Globus pallidus (tissue), 1 donor: Measurements from ENCODE around the gene NPAS3.

Experiments
- DNase-seq: peaks from one replicate; pipeline ENCODE4 v3.0.0-alpha.2; 2015; ENCODE audit warnings: low spot score

The NPAS3 gene

DNA sequence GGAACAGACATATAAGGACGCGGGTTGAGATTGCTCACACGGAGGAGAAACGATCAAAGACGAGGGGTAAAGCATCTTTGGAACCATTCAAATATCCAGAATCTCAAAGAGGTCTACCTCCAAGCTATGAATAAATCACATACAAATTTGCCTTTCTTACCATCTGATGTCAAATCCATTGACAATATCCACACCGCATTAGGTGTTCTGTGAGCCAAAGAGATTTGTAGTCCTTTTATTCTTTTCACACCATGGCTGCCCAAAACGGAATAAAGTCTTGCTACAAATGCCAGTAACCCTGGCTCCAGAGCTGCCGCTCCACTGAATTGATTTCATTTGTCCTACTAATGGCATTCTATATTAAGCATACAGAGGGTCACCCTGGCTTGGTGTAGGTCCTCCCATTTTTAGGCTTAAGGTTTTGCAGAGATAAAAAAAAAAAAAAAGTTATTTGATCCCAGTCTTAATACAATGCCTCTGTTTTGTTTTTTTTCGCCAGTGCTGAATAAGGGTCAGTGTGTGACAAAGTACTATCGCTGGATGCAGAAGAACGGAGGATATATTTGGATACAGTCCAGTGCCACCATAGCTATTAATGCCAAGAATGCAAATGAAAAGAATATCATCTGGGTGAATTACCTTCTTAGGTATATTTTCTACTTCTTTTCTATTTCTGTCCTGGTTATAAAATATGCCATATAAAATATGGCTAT, 854.9 kb downstream of the NPAS3 start:
- DNase-seq, result peak; percentile 59

DNA sequence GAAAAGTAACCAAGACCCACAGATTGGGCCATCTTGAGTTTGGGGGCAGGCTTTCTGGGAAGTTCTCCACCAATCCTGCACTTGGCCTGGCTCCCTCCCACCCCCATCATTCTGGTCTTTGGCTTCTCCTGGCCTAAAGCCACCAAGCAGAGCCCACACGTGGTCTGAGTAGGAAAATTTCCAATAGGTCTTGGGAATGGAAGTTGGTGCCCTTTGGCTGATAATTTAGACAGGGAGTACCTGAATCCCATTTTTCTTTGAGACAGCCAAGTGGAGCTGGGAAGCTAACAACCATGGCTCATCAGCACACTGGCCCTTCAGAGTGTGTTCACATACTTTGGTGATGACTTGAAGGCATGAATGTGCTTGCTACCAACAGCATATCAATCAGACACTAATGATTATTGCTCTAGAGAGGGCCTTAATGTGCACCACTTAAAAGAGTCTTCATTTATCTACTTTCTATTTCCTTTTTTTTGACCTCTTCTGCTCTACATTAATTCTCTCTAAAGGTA, 856.2 kb downstream of the NPAS3 start:
- no peak for DNase-seq

DNA sequence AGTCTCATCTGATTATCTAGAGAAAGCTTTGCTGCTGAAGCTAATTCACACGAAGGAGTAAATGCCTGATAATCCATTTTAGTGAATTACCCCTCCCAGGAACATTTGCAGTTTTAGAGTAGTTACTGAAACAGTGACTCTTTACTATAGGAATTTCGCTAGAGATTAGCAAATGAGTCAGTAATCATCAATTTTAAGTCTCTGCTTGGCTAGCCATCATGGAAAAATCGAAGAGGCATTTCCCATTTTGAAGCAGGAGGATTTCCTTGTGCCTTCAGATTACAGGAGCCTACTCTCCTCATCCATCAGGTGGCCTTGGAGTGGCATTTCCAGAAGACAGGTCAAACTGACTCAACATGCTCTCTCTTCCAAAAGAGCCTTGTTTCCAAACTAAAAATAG, 857.7 kb downstream of the NPAS3 start:
- no peak for DNase-seq

DNA sequence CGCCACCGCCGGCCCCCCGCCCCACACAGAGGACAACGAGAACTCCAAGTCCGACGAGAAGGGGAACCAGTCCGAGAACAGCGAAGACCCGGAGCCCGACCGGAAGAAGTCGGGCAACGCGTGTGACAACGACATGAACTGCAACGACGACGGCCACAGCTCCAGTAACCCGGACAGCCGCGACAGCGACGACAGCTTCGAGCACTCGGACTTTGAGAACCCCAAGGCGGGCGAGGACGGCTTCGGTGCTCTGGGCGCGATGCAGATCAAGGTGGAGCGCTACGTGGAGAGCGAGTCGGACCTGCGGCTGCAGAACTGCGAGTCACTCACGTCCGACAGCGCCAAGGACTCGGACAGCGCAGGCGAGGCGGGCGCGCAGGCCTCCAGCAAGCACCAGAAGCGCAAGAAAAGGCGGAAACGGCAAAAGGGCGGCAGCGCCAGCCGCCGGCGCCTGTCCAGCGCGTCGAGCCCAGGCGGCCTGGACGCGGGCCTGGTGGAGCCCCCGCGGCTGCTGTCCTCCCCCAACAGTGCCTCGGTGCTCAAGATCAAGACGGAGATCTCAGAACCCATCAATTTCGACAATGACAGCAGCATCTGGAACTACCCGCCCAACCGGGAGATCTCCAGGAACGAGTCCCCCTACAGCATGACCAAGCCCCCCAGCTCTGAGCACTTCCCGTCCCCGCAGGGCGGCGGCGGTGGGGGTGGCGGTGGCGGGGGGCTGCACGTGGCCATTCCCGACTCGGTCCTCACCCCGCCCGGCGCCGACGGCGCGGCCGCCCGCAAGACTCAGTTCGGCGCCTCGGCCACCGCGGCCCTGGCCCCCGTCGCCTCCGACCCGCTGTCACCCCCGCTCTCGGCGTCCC, 861.3 kb downstream of the NPAS3 start:
- DNase-seq, result no peak

DNA sequence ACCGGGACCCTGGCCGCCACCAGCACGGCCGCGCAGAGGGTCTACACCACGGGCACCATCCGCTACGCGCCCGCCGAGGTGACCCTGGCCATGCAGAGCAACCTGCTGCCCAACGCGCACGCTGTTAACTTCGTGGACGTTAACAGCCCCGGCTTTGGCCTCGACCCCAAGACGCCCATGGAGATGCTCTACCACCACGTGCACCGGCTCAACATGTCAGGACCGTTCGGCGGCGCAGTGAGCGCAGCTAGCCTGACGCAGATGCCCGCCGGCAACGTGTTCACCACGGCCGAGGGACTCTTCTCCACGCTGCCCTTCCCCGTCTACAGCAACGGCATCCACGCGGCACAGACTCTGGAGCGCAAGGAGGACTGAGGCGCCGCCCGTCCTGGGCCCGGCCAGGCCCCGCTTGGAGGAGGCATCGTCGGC, 862.1 kb downstream of the NPAS3 start:
- no peak for DNase-seq

DNA sequence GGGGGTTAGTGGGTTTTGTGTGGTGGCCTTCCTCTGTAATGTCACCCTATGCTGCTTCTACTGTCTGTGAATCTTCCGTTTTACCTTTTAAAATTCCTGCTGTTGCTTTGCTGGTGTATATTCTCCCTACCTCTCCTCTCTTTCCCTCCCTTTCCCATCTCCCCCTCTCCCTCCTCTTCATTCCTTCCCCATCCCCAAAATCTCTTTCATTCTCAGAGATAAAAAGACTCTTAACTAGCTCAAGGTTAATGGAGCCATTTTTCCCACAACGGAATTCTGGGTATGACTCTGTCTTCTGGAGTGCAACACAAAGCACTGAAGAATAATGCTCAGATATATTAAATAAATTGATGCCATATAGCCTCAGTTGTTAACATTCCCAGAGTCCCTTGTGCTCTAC, 864.1 kb downstream of the NPAS3 start:
- no peak for DNase-seq

DNA sequence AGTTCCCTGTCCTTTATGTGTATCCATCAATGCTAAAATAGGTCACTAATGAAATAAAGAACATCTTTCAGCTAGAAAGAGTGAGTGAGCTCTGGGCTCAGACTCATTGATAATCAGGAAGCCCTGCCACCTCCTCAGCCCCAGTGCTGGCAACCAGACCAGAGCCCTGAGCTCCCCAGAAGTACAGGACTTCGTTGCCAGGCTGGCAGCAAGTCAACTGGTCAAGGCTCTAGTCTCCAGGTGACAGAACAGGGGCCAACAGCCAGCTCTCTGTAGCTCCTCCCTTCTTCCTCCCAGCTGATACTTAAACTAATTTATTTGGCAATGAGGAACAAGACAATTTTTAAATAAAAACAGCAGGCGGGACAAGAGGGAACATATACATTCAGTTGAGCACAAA, 866.9 kb downstream of the NPAS3 start:
- peak; percentile 48 for DNase-seq

DNA sequence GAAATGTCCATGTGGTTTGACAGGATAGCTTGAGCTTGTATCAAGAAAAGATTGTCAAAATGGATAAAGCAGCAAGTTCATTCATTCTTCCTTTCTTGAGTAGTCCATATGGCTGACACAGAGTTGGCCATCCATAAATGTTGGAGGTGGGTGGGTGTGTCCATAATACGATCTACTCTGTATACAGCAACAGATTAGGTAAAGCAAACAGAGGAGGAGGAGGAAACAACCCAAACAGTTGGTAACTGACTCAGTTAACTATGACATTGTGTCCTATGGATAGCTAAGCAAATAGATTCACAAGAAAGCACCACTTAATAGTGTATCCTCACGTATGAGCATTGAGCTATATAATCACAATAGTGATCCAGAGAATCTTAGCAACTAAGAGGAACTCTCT, 868.2 kb downstream of the NPAS3 start:
- DNase-seq, result no peak

DNA sequence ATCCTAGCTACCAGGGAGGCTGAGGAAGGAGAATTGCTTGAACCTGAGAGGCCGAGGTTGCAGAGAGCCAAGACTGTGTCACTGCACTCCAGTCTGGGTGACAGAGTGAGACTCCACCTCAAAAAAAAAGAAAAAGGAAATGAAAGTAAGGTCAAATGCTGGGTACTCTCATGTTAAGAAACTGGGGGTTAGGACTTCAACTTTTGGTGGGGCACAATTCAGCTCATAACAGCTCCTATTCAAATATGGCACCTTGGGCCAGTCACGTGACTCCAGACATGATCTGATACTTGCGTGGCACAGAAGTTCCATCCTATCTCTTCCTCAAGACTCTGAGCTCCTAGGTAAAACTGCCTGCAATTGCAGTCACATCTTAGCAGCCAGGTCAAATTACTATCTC, 869.5 kb downstream of the NPAS3 start:
- no peak for DNase-seq

DNA sequence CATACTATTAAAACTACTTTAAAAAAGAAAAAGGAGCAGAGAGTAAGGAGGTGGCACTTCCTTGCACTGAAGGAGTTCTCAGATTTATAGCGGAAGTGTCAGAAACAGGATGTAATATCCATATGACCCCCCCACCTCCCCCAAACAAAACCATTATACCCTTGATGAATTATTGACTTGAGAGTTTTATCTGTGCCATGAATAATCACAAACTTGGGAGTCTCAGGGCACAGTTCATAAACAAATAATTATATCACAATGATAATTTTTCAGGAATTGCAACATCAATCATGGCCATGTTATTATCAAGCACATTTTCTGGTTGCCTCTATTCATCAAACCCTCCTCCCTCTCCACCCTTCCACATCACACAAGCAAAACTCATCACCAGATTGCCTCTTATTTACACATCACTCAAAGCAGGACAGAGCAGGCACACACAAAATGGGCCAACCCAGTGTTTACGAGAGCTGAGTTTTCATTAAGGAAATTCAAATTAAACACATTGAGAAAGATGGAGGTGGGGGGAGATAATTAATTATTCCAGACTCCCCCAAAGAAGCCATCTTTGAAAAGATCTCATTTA, 870.8 kb downstream of the NPAS3 start:
- no peak for DNase-seq

DNA sequence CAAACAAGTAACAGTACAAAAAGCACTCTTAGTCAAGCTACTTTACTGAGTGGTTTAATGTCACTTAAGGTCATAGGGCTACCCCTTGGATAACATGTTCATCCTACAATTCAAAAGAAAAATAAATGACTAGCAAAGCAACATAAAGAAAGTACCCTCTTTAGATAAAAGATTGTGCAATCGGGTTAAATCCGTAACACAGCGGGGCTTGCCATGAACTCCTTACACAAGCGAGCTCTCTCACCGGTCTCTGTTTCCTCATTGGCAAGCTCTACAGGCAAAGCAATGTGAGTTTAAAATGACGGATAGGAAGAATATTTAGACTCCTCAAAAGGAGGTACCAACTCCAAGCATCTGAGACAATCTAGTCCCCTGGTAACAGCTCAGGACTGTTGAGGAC, 871.6 kb downstream of the NPAS3 start:
- DNase-seq, result no peak

DNA sequence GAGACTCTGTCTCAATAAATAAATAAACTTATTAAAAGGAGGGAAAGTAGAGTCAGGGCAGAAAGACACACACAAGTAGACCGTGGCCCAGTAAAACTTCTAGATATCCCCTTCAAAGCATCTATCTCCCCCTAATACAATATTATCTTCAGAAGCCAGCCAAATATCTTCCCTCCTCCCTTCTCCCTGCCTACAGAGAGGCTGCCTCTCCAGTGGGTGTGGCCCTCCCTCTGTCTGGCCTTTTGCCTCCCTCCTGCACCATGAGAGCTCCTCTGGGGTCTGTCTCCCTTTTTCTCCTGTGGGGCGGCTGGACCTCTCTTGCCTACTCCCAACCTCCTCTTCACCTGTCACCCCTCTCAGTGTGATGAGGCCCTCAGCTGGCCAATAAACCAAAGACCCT, 873.0 kb downstream of the NPAS3 start:
- DNase-seq, result no peak

DNA sequence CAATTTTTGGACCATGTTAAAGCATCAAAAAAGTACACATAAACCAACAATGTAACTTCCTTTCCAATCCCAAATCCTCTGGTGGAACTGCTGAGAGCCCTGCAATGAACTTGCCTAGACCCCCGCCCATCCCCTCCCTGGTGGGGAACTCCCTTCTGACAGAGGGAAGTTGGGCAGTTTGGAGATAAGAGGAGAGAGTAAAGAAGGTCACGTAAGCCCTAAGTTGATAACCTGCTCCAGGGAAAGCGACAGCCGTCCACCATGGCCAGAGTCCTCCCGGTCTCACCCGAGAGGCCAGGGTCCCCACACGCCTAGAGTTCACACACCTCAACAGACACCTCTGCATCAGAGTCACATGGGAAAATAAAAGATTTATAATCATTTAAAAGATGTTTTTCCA, 873.5 kb downstream of the NPAS3 start:
- DNase-seq, result no peak

DNA sequence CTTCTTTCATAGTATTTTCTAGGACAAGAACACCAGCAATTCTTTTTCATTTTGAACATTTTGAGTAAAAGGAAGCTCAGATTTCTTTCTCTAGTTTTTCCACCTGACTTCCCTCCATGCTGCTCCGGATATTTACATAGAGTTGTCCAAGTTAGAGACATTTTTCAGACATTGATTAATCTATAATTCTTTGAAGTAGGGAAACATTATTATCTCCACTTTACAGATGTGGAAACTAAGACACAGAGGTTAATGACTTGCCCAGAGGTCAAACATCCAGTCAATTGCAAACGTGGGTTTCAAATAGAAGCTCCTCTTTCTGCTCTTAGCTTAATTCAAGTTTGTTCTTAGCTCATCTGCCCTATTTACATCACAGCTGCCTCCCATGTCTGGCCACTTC, 873.9 kb downstream of the NPAS3 start:
- DNase-seq, result no peak

DNA sequence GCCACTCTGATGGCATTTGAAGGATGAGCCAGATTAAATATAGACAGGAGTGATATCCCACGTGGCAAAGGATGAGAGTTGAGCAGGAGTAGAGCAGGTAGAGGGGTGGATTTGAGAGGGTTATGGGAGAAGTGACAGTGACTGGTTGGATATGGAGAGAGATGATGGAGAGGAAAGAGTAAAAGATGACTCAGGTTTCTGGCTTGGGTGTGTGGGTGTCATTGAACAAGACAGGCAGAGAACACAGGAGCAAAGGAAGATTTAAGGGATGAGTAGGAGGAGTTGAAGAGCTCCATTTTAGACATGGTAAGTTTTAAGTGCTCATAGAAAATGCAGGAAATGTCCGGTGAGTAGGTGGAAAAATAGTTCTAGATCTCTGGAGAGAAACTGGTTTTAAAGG, 875.3 kb downstream of the NPAS3 start:
- no peak for DNase-seq

DNA sequence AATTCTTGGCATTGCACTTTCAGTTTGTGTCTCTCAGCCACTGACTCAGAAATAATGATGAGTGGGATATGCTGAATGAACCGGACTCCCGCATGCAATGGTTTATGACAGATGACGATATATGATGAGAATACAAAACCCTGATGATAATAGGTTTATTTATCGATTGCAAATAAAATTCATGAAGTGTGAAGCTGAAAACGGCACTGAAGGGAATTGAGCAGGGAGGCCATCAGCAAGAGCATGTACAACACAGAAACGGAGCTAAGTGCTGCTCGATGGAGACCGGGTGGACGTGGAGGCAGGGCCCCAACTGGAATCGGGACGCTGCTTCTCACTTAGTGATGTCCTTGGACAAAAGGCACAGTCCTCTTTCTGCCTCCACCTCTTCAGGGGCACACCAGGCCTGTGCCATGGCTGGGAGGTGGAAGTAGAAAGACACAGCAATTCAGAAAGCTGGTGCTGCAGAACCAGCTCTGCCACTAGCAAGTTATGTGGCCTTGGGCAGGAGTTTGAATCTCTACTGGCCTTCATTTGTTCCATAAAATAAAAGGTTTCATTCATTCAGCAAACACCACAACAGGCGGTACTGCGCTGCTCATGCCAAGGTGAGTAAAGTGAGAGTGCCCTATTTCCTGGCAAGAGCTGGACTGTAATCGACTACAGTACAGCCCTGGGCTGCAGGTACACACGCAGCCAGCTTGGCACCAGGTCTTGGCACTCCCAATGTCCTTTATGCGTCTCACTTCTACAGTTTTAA, 895.2 kb downstream of the NPAS3 start:
- no peak for DNase-seq

DNA sequence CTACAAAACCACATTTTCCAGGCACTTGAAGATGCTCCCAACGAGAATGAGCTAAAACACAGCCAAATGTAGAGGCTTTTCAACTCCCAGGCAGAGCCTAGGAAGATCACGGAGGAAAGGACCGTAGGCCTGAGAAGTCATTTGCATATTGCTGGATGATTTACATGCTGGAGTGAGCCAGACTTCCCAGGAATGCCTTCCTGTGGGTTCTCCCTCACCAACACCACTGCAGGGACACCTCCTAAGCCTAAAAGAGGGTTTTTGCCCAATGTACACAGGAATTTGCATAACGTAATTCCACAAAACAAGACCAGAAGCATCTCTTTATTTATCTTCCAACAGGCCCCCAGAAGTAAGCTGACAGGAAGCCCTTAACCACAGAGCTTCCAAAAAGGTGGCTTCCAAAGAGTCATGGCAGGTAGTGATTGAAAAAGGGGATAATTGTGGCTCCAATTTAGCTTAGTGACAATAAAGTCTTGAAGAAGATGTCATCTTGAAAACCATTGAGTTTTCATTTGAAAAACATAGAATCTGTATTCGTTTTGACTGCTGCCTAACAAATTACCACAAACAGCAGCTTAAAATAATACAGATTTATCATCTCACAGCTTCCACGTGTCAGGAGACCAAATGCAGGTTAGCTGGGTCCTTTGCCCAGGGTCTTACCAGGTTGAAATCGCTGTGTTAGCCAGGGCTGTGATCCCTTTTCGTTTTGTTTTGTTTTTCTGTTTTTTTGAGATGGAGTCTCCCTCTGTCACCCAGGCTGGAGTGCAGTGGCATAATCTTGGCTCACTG, 896.0 kb downstream of the NPAS3 start:
- DNase-seq, result no peak

DNA sequence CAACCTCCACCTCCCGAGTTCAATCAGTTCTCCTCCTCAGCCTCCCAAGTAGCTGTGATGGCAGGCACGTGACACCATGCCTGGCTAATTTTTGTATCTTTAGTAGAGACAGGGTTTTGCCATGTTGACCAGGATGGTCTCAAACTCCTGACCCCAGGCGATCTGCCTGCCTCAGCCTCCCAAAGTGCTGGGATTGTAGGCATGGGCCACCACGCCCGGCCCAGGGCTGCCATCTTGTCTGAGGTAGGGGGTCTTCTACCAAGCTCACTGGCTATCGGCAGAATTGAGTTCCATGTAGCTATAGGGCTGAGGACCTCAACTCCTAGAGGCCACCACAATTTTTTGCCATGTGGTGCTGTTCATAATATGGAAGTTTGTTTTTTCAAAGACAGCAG, 896.6 kb downstream of the NPAS3 start:
- DNase-seq, result no peak

DNA sequence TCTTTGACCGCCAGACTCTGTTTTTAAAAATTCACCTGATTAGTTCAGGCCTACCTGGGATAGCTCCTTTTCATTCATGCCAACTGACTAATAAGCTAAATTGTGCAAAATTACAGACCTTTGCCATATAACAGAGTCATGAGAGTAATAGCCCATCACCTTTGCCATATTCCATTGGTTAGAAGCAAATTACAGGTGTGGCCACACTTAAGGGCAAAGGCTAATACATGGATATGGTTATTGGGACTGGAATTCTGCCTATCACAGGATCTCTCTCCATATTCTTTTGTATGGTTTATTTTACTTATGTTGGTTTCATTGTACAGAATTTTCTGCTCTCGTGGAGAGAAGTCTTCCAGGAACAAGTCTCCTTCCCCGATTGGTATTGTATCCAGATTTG, 897.0 kb downstream of the NPAS3 start:
- no peak for DNase-seq

DNA sequence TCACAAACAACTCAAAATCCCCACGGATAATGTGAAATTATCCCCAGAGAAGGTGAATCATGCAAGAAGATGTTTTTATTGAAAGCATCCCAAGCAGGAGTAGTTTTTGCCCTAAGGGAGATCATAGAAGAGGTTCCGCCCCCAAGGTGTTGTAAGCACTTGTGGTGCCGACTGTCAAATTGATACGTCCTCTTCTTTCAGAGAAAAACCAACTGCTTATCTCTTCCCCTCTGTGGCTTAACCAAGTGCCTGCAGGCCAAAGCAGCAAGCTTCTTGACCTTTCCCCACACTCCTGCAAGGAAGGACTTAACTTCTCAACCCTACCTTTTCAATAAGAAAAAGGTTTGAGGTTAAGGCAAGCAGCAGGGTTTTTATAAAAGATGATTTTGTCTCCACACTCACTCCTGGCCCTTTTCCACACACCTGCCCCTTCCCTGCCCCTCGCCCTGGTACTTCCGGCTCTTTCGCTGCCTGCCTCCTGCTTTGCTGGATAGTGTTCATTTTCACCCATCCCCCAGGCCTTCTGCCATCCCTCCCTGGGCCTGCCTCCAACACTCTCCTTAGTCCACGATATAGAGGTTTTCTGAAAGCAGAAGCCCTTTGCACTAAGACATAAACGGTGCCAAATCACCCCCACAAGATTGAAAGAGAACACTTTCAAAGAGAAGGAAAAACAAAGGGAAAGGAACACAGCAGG, 897.7 kb downstream of the NPAS3 start:
- no peak for DNase-seq
